C4-2B (cell line): ENCODE measurements around the gene PRMT3.

Source experiments
- CTCF ChIP-seq: fragments of 450-650 bp; conservative IDR thresholded peaks from 2 replicates; pipeline ENCODE4 v1.5.1; 2017; ENCODE audit warnings: mild to moderate bottlenecking
- ZFX ChIP-seq: fragments of 450-650 bp; IDR thresholded peaks from 2 replicates; pipeline ENCODE4 v1.6.1; 2017

DNA sequence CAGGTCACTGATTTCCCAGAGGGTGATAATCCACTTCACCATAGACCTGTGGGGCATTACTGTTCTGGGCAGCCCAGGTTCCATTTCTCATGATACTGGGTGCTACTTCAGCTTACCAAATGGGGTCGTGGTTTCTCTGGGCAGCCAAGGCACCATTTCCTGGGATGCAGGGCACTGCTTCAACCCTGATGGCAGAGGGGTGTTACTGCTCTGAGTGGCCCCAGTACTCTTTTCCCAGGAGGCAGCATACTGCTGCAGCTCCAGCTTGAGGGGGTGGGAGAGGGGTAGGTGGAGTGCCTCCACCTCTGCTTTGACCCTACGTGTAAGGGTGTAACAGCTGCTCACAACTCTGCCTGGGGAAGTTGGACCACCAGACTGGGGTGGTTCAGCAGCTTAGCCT, 51.1 kb downstream of the PRMT3 start:
- TF ChIP-seq ZFX (no peak), CTCF (no peak)
